Ovary (tissue), 9 donors: ENCODE data around the gene RPA3. TPM values are rescaled to one million over a fixed set of nuclear protein-coding genes. Genes with fewer than 3 reads are reported as not detected.

ENCODE experiments used
- DNase-seq, 5 donors: peaks; one replicate each; pipeline ENCODE4 v3.0.0-alpha.2; 2019 to 2020
- H3K27ac ChIP-seq, 2 donors: fragments of 200-600 bp; one replicate each; pipeline versions ENCODE4 v1.5.1 to v1.8.0; 2019 to 2022
- H3K27me3 ChIP-seq: fragments of 200-600 bp; one replicate; pipeline ENCODE4 v1.8.0; 2022
- H3K36me3 ChIP-seq: fragments of 200-600 bp; sonication (generic); one replicate; pipeline ENCODE4 v1.5.1; 2019
- H3K4me1 ChIP-seq: one replicate; pipeline ENCODE4 v1.8.1; 2013; ENCODE audit warnings: mild to moderate bottlenecking, moderate library complexity; ENCODE audit not compliant: insufficient read depth
- H3K4me3 ChIP-seq: fragments of 200-600 bp; sonication (generic); one replicate; pipeline ENCODE4 v1.5.1; 2017
- H3K9me3 ChIP-seq, 2 donors: fragments of 200-600 bp in 1 of 2; sonication (generic) in 1 of 2; one replicate each; pipeline versions ENCODE4 v1.5.1 to v1.8.1; 2013 to 2019; ENCODE audit warnings: mild to moderate bottlenecking in 1 of 2, moderate library complexity in 1 of 2
- CTCF ChIP-seq, 3 donors: fragments of 450-650 bp in 2 of 3; fragments of 200-600 bp in 1 of 3; IDR thresholded peaks; one replicate each; pipeline versions ENCODE4 v1.5.1 to v1.8.0; 2016 to 2022; ENCODE audit warnings: antibody characterized with exemption in 3 of 3, mild to moderate bottlenecking in 1 of 3
- EP300 ChIP-seq: sonication (generic); formaldehyde crosslinking; IDR thresholded peaks from one replicate; pipeline ENCODE4 v1.6.1; 2017; ENCODE audit warnings: antibody characterized with exemption
- POLR2A ChIP-seq: fragments of 450-650 bp; IDR thresholded peaks from one replicate; pipeline ENCODE4 v1.6.1; 2017; ENCODE audit warnings: antibody characterized with exemption, mild to moderate bottlenecking, moderate library complexity
- WGBS, 3 donors: extraction: QIAGEN DNeasy Blood & Tissue Kit in 1 of 3; methylation state at CpG; one replicate each; pipeline versions ENCODE4 v1.1.5 to v1.1.7; 2013 to 2017; 5-methylcytosine and 5-hydroxymethylcytosine counted together
- intact Hi-C, 4 donors: fragments of 100-400 bp; cut with DNase I; formaldehyde crosslinking; loops; one replicate each; pipeline versions ENCODE4 v1.11.0 to v1.15.1; 2022 to 2023
- polyA plus RNA-seq, 2 donors: library from polyadenylated mRNA; stranded (reverse); fragments of 200-250 nt in 1 of 2; fragments of 350-450 nt in 1 of 2; fragmentation: Illumina TruSeq in 1 of 2; extraction: RNeasy Lipid Tissue Mini Kit (QIAGEN cat#74804) in 1 of 2; gene quantifications; one replicate each; pipeline ENCODE4 v1.2.3, GENCODE V29; 2013 to 2014
- total RNA-seq, 7 donors: library from RNA; depleted of rRNA in 2 of 7; stranded (reverse); fragments of >200 nt in 2 of 7; fragmentation: NEBNext Ultra II Directional in 3 of 7; extraction: Animal tissue kit (Norgen Biotek cat#: 25700) in 3 of 7; gene quantifications; one replicate each; pipeline versions ENCODE4 v1.1.0 to v1.2.4, GENCODE V29; 2016 to 2023
- donor health status: DM: no; HTN: no; CAD: no; lungs with moderate emphysema.
- donor health status: DM: no; HTN: no; CAD: no.
- donor health status: Bipolar disorder and iron deficiency.
- donor health status: DM: yes; HTN: yes; CAD: no.
- donor health status: DM: no; HTN: no; CAD: no.
- donor health status: DM: yes; HTN: yes; CAD: no.

RPA3 gene
- total and polyA plus RNA-seq, 9 donors: 8.6 to 28.6 (median 17.8) TPM

GRCh38 chr7:7612519-7612918 lies 105.9 kb downstream of the RPA3 start:
- Histone ChIP-seq H3K27me3 (no peaks in the 10 kb centered on the region), H3K4me1 (no peaks in the 10 kb centered on the region), H3K4me3 (no peak overlapping the region), H3K36me3 (no peaks in the 10 kb centered on the region), H3K9me3 (no peaks in the 10 kb centered on the region), H3K27ac (no peak overlapping the region)
- WGBS, 3 donors: 80 to 89% (median 88%) methylated on average over 1 of the region's 1 CpG
- DNase-seq: no peak
- intact Hi-C loops: no loop called here
- no peak for TF ChIP-seq EP300
- no peak for TF ChIP-seq POLR2A
- TF ChIP-seq CTCF (IDR thresholded peaks at IDR 0.05): no peak

- Histone ChIP-seq H3K4me3 (no peak overlapping the region), H3K27ac (no peak overlapping the region), H3K27me3 (no peaks in the 10 kb centered on the region), H3K36me3 (no peaks in the 10 kb centered on the region), H3K4me1 (no peaks in the 10 kb centered on the region), H3K9me3 (no peaks in the 10 kb centered on the region)
- TF ChIP-seq POLR2A (no peak), EP300 (no peak), CTCF (IDR thresholded peaks at IDR 0.05) (no peak)
- 64 to 70% (median 69%) methylated on average over 2 of the region's 2 CpGs for WGBS, 3 donors
- no peak for DNase-seq
- intact Hi-C loops: no loop called here
These were observed 109.1 kb downstream of the RPA3 start for GRCh38 chr7:7609330-7609729.

- Histone ChIP-seq H3K36me3 (no peaks in the 10 kb centered on the region), H3K27me3 (no peaks in the 10 kb centered on the region), H3K27ac (no peak overlapping the region), H3K4me1 (no peaks in the 10 kb centered on the region), H3K9me3 (no peaks in the 10 kb centered on the region), H3K4me3 (no peak overlapping the region)
- intact Hi-C loops: no loop called here
- no peak for DNase-seq
- 57 to 61% (median 59%) methylated on average over 3 of the region's 3 CpGs for WGBS, 3 donors
- no peak for TF ChIP-seq POLR2A
- no peak for TF ChIP-seq EP300
- no peak for TF ChIP-seq CTCF (IDR thresholded peaks at IDR 0.05)
These were observed 111.4 kb downstream of the RPA3 start for GRCh38 chr7:7607010-7607409.

GRCh38 chr7:7596176-7596575 lies 122.2 kb downstream of the RPA3 start:
- no peak overlapping the region for H3K4me3 ChIP-seq
- DNase-seq: no peak
- no peaks in the 10 kb centered on the region for H3K4me1 ChIP-seq
- peaks cover 4% of the 10 kb centered on the region for H3K36me3 ChIP-seq
- no peak overlapping the region for H3K27ac ChIP-seq
- no peaks in the 10 kb centered on the region for H3K9me3 ChIP-seq
- H3K27me3 ChIP-seq: peaks cover 2% of the 10 kb centered on the region
- intact Hi-C loops: loop anchor here in 1 of 4 donors (10.0 kb wide), 1 partner anchor 619 kb away; no protein-coding TSS in a partner anchor
- 89 to 93% (median 92%) methylated on average over 5 of the region's 5 CpGs for WGBS, 3 donors
- TF ChIP-seq CTCF (IDR thresholded peaks at IDR 0.05): no peak
- no peak for TF ChIP-seq EP300
- no peak for TF ChIP-seq POLR2A
